Testis (tissue), 3 donors: ENCODE results near the gene CERK. TPM values are rescaled to one million over a fixed set of nuclear protein-coding genes. Genes with fewer than 3 reads are reported as not detected.

Experiments used
- DNase-seq: peaks from one replicate; pipeline ENCODE4 v3.0.0-alpha.2; 2019
- H3K27ac ChIP-seq, 2 donors: fragments of 200-600 bp; sonication (generic); one replicate each; pipeline ENCODE4 v1.5.1; 2019
- H3K27me3 ChIP-seq: fragments of 200-600 bp; sonication (generic); one replicate; pipeline ENCODE4 v1.5.1; 2019
- H3K36me3 ChIP-seq: fragments of 200-600 bp; sonication (generic); one replicate; pipeline ENCODE4 v1.5.1; 2017; ENCODE audit warnings: low read depth; ENCODE audit errors: missing control alignments
- H3K4me1 ChIP-seq: fragments of 200-600 bp; sonication (generic); one replicate; pipeline ENCODE4 v1.5.1; 2019
- H3K4me3 ChIP-seq, 2 donors: fragments of 200-600 bp; sonication (generic); one replicate each; pipeline ENCODE4 v1.5.1; 2017 to 2019
- H3K9me3 ChIP-seq: fragments of 200-600 bp; sonication (generic); one replicate; pipeline ENCODE4 v1.5.1; 2017
- CTCF ChIP-seq, 3 experiments: fragments of 450-650 bp in 2 of 3; fragments of 200-600 bp in 1 of 3; sonication (generic) in 1 of 3; IDR thresholded peaks; one replicate each; pipeline ENCODE4 v1.5.1; 2016 to 2019; ENCODE audit warnings: antibody characterized with exemption in 3 of 3, mild to moderate bottlenecking in 2 of 3, moderate library complexity in 1 of 3
- POLR2A ChIP-seq: fragments of 450-650 bp; IDR thresholded peaks from one replicate; pipeline ENCODE4 v1.6.1; 2017; ENCODE audit warnings: antibody characterized with exemption, mild to moderate bottlenecking, moderate library complexity
- WGBS, 2 donors: methylation state at CpG; one replicate each; pipeline ENCODE4 v1.1.5; 2018; 5-methylcytosine and 5-hydroxymethylcytosine counted together
- intact Hi-C: fragments of 100-400 bp; cut with DNase I; formaldehyde crosslinking; loops from one replicate; pipeline ENCODE4 v1.15.1; 2023; ENCODE audit warnings: low total_unique reads
- polyA plus RNA-seq: library from polyadenylated mRNA; stranded (reverse); fragments of 350-450 nt; fragmentation: Illumina TruSeq; extraction: RNeasy Lipid Tissue Mini Kit (QIAGEN cat#74804); gene quantifications from one replicate; pipeline ENCODE4 v1.2.3, GENCODE V29; 2014; ENCODE audit warnings: low read depth, low replicate concordance; ENCODE audit not compliant: insufficient read depth
- total RNA-seq, 2 donors: library from RNA; depleted of rRNA; stranded (reverse); fragments of >200 nt; gene quantifications; one replicate each; pipeline ENCODE4 v1.2.3, GENCODE V29; 2016

The CERK gene
- total and polyA plus RNA-seq, 3 donors from 2014 or later = 14.0 to 21.3 (median 17.0) TPM

GRCh38 chr22:46652847-46653331, 85.2 kb downstream of the CERK start:
- Histone ChIP-seq H3K4me3 (no peak overlapping the region), H3K27me3 (no peaks in the 10 kb centered on the region), H3K27ac (no peak overlapping the region), H3K4me1 (peaks cover 10% of the 10 kb centered on the region), H3K36me3 (no peaks in the 10 kb centered on the region), H3K9me3 (no peaks in the 10 kb centered on the region)
- DNase-seq = peak; percentile 41
- 52 to 58% methylated on average over 16 to 23 of the region's 23 CpGs for WGBS, 2 donors
- intact Hi-C loops = no loop called here
- no peak for TF ChIP-seq CTCF (IDR thresholded peaks at IDR 0.05)
- no peak for TF ChIP-seq POLR2A

- no peaks in the 10 kb centered on the region for H3K36me3 ChIP-seq
- no peak overlapping the region for H3K4me3 ChIP-seq
- H3K27me3 ChIP-seq = no peaks in the 10 kb centered on the region
- peaks cover 10% of the 10 kb centered on the region for H3K4me1 ChIP-seq
- H3K27ac ChIP-seq = no peak overlapping the region
- TF ChIP-seq CTCF (IDR thresholded peaks at IDR 0.05) (no peak), POLR2A (no peak)
- DNase-seq = no peak
- intact Hi-C loops = no loop called here
- no peaks in the 10 kb centered on the region for H3K9me3 ChIP-seq
- 56 to 59% methylated on average over 17 to 22 of the region's 22 CpGs for WGBS, 2 donors
These were observed 85.8 kb downstream of the CERK start for GRCh38 chr22:46652081-46652846.

GRCh38 chr22:46651316-46651715, 86.7 kb downstream of the CERK start:
- no peak for DNase-seq
- Histone ChIP-seq H3K27ac (no peak overlapping the region), H3K36me3 (no peaks in the 10 kb centered on the region), H3K9me3 (no peaks in the 10 kb centered on the region), H3K4me1 (peaks cover 10% of the 10 kb centered on the region), H3K27me3 (no peaks in the 10 kb centered on the region), H3K4me3 (no peak overlapping the region)
- WGBS, 2 donors = 95 to 97% methylated on average over 7 to 16 of the region's 16 CpGs
- intact Hi-C loops = no loop called here
- TF ChIP-seq POLR2A (no peak), CTCF (IDR thresholded peaks at IDR 0.05) (no peak)

- TF ChIP-seq POLR2A (no peak), CTCF (IDR thresholded peaks at IDR 0.05) (no peak)
- H3K36me3 ChIP-seq = no peaks in the 10 kb centered on the region
- no peak for DNase-seq
- WGBS, 2 donors = 85 to 92% methylated on average over 14 to 25 of the region's 25 CpGs
- intact Hi-C loops = no loop called here
- peaks cover 10% of the 10 kb centered on the region for H3K4me1 ChIP-seq
- H3K4me3 ChIP-seq = no peak overlapping the region
- no peaks in the 10 kb centered on the region for H3K27me3 ChIP-seq
- H3K27ac ChIP-seq = no peak overlapping the region
- no peaks in the 10 kb centered on the region for H3K9me3 ChIP-seq
These were observed 87.8 kb downstream of the CERK start for GRCh38 chr22:46650078-46650810.
